GM21526 (cell line): ENCODE data around the gene LTBP2.

Source experiments
- ATAC-seq: cut with Tn5 transposase; IDR thresholded peaks from one replicate; pipeline ENCODE4 v1.9.1; 2021; ENCODE audit warnings: moderate library complexity; ENCODE audit not compliant: unreplicated experiment, low FRiP score

Gene LTBP2

DNA sequence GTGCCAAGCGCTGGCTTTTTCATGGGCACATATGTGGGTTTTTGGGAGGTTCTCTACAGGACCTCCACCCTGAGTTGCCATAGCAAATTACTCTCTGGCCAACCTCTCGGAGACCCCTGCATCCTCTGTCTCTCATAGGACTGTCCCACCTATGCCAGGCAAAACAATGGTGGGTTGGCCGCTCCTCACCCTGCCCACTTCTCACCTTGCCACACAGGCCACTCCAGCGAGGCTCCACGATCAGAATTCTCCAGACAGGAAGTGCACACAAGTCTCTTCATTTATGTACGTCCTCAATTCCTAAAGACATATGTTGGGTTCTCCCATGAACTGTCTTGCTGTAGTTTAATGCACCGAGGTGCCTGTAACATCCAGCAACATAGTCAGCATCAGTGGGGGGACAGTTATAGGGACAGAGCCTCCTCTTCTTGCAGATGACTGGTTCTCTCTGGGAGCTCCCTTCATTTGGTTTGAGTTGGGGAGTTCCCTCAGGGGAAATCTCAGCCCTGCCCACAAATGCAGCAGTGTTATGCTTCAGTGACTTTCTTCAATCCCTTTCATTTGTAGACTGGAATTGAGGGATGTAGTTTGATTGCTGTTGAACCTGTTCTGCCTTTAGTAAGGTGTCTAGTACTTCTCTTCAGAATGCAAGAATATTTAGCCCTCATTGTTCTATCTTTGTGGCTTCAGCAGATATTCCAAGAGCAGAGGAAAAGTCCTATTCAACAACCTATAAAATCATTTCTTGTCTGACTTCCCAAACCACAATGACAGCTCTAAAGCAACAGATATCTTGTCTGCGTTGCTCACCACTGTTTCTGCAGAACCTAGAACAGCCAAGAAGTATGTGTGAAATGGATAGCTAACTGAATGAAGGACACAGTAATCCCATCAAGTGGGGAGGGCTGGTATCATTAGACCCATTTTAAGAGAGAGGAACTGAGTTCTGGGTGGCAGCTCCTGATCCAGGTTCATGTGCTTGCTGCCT lies 2.8 kb upstream of the LTBP2 start:
- no peak for ATAC-seq

DNA sequence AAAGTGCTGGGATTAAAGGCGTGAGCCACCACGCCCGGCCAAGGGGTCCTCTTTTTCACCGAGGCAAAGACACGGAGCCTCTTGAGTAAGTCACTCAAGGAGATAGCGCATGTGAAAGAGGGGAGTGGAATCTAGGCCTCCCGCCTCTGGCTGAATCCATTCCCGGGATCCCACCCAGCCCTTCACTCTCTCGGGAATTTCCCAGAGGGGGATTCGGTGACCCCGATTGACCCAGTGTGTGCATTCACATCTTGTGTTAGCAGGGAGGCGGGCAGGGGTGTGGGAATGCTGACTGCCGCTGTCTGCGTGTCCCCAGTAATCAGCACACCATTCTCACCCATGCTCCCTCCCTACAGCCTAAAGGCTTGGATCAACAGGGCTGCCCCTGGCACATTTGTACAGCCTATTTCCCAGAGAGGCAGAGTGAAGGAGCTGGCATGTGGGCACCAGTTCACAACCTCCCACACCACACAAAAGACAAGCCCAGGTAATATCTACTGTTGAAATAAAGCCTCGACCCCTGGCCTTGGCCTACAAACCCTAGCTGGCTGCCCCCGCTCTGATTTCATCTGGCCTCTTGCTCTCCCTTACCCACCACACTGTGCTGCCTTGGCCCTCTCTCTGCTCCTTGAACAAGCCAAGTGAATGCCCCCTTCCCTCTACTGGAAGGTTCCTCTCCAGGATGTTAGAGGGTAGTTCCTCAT lies 1.3 kb upstream of the LTBP2 start:
- ATAC-seq = no peak

DNA sequence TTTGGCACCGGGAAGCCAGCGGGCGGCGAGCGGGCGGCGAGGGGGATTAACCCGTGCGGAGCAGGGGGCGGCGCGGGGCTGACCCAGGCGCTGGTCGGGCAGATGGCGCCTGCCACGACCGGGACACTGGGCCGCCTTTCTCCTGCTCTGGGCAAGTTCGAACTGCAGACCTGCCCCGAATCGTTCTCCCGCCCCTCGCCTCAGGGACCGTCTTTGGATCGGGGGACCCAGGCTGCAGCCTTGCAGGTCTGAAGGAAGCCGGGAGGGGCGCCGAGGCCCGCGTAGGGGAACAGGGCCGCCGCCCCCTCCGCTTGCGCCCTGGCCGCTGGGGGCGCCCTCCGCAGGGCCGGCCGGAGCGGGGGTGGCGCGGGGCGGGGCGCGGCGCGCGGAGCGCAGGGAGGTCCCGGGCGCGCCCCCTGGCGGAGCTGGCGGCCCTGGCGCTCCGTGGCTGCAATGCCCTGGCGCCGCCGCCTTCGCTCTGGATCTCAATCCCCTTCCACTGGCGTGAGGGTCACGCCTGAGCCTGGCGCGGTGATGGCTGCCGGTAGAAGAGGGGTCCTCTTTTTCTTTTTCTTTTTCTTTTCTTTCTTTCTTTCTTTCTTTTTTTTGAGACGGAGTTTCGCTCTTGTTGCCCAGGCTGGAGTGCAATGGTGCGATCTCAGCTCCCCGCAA lies 449 bp upstream of the LTBP2 start:
- ATAC-seq = peak; percentile 43

DNA sequence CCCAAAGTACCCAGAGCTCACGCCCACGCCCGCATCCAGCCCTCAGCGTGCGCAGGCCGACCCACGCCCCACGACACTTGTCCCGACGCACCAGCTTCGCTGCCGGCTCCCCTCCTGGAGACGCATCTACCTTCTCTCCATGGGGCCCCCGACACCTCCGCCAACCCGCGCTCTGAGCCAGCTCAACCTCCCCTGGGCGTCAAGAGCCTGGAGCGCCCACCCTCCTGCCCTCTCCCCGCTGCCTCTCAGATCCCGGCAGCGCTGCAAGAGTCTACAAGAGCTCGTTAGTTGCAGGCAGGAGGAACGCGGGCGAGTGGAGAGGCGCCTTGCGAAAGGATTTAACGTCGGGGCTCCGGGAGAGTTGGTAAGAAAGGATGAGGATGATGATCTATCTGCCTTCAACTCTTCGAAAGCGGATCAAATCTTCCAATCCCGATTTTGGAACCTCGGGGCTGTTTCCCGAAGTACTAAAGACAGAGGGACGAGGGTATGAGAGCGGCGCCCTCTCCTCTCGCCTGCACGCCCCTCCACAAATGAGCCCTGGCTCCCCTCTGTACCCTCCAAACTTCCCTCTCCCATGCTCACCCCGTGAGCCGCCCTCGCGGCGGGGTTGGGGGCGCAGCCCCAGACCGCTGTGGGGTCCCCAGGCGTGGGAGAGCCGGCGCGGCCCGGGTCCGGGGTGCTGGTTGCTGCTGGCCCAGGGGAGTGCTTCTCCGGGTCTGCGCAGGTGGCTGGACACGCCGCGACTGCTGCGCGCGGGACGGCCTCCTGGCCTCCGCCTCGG lies 979 bp downstream of the LTBP2 start:
- ATAC-seq = no peak

DNA sequence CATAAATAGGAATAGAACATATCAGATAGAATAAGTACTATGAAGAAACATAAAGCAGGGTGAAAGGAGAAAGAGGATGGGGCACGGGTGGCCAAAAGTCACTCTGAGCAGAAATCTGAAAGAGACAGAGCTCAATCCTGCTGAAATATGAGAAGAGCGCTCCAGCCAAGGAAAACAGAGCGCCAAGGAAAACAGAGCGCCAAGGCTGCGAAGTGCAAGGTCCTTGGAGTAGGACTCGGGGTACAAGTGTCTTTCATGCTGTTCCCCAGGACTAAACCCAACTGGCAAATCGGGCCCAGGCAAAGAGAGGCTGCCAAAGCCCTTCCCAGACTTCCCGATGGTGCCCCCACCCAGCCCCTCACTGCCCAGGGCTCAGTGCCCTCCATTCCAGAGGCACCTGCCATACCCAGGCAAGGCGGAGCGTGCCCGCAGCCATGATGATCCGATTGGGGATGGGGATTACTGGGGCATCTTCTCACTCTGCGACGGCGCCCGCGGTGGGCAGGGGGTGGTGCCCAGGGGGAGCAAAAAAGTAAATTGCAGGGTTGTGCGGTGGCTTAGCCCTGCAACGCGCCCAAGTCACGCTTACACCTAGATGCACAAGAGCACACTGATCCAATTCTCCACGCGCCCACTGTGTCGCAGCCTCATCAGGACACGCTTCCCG lies 1.7 kb downstream of the LTBP2 start:
- ATAC-seq = no peak

DNA sequence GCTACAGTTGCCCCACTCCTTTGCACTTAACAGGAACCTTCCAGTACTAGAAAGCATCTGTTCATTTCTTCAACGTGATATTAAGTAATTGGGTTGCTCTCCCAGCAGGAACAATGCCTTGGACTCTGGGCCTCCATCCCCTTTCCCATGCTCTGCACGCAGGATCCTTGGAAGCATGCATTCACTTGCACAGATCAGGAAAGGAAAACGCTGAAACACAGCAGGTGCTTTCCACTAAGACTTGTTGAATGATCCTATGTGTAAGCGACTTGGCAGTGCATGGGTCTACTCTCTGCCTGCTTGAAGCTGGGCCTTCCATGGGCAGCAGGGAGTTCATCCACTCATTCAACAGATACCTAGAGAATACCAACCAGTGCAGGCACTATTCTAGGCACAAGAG lies 2.3 kb downstream of the LTBP2 start:
- ATAC-seq = no peak

DNA sequence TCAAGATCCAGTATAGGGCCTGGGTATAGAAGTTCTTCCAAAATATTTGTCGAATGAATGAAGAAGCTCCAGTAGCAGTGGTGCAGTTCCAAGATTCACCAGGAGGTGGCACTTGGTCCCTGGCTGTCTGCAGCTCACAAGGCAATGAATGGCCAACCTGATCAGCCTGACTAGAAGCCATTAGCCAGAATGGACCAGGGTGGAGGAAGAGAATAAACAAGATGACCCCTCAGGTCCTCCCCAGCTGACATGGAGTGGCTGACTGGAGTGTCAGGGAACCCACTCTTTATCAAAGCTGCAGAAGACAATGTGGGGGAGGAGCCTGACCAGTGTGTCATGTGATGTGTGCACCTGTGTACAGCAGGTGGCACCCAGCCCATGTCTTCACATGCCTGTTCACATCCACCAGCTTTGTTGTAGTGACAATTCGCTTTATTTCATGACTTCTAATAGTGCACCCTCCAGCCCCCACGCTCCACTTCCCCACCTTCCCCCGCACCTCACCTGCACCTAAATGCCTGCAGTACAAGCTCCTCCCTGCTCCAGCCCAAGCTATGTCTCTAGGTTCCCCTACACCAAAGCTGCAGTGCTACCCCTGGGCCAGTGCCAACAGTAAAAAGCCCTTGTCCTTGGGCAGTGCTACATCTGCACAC lies 3.0 kb downstream of the LTBP2 start:
- no peak for ATAC-seq

DNA sequence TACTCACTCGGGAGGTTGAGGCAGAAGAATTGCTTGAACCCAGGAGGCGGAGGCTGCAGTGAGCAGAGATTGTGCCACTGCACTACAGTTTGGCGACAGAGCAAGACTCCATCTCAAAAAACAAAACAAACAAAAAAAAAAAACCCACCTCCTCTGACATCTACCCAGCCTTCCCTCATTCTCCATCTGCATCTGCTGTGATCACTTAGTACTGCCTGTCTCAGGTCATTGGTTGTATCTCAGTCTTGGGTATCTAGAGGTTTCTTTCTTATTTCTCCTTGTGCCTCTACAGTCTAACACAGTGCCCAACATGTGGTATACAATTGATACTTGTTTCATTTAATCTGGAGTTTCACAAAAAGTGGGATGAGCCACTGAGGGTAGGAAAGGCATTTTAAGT lies 5.3 kb downstream of the LTBP2 start:
- no peak for ATAC-seq

DNA sequence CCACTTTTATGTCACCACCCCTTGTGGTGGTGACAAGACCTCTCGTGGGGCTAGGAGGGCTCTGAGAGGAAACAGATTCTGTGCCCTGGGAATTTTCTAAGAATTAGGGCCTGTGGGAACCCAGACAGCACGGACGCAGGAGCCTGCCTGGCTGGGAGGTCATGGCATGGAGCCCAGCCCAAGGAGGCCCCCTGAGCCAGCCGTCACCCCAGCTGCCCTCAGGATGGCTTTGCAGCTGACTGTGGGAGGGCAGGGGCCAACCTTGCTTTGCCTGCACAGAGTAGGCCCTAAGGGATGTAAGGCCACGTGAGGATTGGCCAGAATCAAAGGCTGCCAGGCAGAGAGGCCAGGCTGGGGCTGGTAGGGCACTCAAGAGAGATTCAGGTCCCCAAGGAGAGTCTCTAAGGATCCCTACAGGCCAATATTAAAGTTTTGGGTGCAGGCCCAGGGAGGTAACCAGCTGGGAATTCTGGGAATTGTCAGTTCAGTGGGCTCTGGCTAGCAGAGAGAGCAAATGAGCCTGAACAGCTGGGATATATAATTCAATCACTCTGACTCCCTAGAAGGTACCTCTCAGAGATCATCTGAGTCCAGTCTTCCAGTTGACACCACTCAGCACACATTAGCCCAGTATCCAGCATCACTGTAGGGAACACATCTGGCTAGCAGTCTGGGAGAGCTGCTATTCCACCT lies 6.4 kb downstream of the LTBP2 start:
- no peak for ATAC-seq

DNA sequence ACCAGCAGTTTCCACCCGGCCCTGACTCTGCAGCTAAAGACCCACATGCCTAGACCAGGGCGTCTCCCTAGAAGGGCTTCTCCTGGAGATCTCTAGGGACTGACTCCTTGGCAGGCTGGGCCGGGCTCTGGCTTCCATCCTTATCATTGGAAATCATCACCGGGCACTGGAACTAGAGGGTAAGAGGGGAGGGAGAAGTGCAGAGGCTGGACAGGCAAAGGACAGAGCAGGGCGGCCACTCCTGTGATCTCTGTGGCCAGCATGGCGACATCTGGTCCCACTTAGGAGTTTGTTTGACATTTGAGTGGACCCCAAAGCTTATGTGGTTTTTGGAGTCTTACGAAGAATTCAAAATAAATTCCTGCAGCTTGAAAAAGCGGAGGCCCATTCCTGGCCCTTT lies 7.1 kb downstream of the LTBP2 start:
- ATAC-seq = no peak

DNA sequence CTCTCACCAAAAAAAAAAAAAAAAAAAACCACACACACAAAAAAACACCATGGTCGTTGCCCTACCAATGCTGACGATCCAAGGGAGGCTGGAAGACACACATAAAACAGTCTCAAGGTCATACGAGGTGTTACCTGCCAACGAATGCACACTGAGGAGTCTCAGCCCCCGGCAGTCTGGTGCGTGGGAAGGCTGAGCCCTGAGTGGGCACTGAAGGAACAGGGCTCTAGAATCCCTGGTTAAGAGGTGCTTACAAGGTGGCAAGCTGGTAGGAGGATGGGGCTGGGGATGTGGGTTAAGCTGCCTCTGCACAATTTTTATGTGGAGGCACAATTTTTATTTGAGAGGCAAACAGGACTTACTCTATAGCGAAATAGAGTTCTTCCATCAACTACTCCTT lies 7.9 kb downstream of the LTBP2 start:
- ATAC-seq = no peak

DNA sequence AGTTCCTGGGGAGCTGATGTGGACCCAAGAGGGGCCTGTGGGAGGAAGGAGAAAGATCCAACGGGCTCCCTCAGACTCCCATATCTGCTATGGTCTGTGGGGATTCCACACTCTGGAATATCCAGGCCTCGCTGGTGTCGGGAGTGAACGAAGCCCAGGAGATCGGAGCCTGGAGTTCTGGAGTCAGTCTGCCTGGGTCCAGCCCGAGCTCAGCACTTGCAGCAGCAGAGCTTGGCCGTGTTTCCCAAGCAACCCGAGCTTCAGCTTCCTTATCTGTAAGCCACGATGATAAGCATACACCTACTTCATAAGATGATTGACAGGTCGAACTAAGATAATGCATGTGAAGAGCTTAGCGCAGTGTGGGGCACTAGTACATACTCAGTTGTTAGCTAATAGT lies 10.1 kb downstream of the LTBP2 start:
- no peak for ATAC-seq

DNA sequence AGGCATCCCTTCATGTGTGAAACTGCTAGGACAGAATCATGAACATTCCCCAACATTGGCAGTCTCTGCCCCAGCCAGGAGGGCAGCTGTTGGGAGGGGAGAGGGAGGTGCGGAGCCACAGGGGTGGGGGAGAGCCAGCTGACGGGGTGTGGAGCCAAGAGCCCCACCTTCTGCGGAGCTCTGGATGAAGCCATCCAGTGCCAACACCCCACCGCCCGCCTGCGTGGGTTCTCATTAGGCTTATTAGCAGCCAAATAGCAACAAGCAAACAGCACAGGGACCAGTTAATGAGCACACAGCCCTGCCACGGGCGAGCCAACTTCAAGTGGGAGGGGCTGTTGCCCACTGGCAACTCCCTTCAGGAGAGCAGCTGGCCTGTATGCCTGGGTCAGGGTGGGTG lies 12.1 kb downstream of the LTBP2 start:
- no peak for ATAC-seq

DNA sequence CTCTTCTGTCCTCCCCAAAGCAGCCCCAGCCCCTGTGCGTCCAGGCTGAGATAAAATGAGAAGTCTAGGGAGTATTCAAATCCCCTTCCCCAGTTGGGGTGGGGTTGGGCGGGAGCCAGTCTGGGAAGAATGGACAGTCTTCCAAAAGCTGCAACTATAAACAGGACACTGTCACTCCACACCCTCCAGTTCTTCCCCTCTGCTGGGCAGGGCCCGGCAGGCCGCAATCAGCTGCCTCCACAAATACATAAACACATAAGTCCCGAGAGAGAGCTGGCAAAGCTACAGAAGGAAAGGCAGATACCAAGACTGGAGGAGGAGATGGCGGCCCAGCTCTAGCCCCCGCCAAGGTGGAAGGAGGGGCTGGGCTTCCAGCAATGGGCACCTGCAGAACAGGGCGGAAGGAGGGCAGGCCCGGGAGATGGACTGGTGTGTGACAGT lies 12.7 kb downstream of the LTBP2 start:
- no peak for ATAC-seq

DNA sequence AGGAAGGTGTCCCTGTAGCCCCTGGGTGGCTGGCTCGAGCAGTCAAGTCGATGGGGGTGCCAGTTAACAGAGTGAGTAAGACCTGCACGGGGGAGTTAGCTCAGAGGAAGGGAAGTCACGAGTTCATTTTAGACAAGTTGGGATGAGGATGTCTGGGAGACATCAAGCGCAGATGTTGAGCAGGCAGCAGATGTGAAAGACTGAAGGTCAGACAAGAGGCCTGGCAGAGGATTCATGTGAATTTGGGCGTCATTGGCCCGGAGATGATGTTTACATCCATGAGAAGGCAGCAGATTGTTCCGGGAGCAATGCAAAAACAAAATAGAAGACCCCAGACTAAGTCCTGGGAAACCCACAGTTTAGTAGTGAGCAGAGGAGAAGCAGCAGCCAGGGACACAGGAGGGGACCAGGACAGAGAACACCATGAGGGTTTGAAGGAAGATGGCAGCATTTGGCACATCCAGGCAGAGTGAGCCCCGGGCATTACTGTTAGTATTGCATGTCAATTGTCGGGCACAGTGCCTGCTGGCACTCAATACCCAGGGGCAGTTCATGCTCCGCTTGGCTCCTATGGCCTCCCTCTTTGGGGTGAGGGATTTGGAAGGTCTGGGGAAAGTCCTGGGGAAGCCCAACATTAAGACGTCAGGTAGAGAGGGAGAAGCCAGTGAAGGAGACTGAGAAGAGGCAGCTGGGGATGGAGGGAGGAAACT lies 15.1 kb downstream of the LTBP2 start:
- no peak for ATAC-seq

DNA sequence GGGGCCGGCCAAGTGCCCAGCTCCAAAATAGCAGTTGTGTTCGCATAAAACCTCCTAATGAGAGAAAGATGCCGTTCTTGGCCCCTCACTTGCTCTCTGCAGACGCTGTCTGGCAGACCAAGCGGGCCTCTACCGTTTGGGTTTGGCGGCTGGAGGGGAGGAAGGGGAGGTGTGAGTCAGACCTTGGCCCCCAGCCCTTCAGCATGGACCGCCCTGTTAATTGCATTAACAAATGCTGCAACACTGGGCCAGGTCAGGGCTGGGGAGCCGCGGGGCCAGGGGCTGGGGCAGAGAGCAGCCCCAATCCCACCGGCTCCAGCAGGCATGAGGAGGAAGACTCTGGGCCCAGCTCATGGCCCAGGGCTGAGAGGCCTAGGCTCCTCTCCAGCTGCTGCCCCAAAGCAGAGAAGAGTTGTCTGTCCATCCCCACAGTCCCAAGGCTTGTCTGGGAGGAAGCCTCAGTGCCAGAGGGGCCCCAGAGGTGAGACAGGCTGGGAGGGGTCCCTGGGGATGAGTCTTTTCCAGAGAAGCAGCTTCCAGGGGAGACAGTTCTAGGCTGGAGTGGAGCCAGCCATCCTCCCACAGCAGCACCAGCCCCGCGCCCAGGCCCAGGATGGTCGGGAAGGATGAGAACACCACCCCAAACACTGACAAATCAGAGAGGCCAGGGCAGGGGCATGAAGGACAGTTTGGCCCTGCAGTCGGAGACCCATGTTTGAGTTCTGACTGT lies 16.9 kb downstream of the LTBP2 start:
- no peak for ATAC-seq

DNA sequence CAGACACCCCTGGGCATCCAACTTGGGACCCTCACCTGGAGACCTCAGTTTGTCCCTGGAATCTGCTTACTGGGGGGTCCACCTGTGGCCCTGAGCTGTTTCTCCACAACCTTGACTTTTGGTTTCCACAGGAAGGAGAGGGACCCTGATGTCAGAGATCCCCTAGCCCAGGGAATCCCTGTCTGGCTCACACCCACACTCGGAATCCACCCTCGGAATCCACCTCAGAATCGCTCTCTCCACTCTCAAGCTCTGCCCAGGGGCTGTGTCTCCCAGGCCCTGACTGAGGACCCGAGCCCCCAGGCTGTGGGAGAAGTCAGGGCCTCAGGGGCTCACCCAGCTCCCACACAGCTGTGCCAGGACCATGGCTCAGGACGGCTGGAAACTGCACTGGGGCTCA lies 17.4 kb downstream of the LTBP2 start:
- no peak for ATAC-seq

DNA sequence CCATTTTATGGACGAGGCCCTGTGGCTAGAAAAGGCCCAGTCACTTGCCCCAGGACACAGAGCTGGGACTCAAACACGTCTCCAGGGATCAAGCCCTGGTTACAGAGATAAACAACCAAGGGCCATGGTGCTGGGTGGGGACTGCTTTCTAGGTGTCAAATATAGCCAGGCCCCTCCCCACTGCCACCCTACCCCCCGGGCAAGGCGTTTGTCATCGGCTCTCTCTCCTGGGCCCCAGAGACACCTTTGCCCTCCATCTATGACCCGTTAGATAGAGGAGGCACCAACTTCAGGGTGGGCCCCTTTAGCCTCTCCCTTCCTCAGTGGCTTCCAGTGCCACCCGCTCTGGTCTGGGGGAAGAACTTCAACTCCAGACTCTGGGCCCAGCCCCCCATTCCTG lies 18.0 kb downstream of the LTBP2 start:
- ATAC-seq = no peak
